Neural cell (in vitro differentiated cells): ENCODE measurements around the gene KIF13A. TPM values are rescaled to one million over a fixed set of nuclear protein-coding genes. Genes with fewer than 3 reads are reported as not detected.
"Not testable (repeated sequence)": the region's sequence is repeated elsewhere in the genome, so short reads cannot be mapped to it uniquely, and the experiment has no call there.

ENCODE experiments used
- H2AFZ ChIP-seq: fragments of 200-600, 300-800 bp; sonication (generic), shearing (Covaris generic); 2 replicates; pipeline ENCODE4 v1.6.0; 2014; ENCODE audit warnings: low read depth, mild to moderate bottlenecking, antibody characterized with exemption, low read length, moderate library complexity
- H3F3A ChIP-seq: fragments of 200-600 bp; shearing (Covaris generic); 2 replicates; pipeline ENCODE4 v1.6.1; 2016; ENCODE audit warnings: mild to moderate bottlenecking, moderate library complexity, mixed read lengths, antibody characterized with exemption, low read length; ENCODE audit not compliant: insufficient read depth, poor library complexity, severe bottlenecking
- H3K27ac ChIP-seq: fragments of 200-600, 300-800 bp; sonication (generic), shearing (Covaris generic); 2 replicates; pipeline ENCODE4 v1.5.1; 2014; ENCODE audit warnings: mild to moderate bottlenecking, low read length, moderate library complexity
- H3K27me3 ChIP-seq: fragments of 300-800, 200-600 bp; sonication (generic), shearing (Covaris generic); 2 replicates; pipeline ENCODE4 v1.6.0; 2014; ENCODE audit warnings: mild to moderate bottlenecking, low read depth, low read length, moderate library complexity; ENCODE audit not compliant: insufficient read depth
- H3K36me3 ChIP-seq: fragments of 300-800, 200-600 bp; sonication (generic), shearing (Covaris generic); 2 replicates; pipeline ENCODE4 v1.5.1; 2014; ENCODE audit warnings: mild to moderate bottlenecking, antibody characterized with exemption, low read length, moderate library complexity; ENCODE audit not compliant: insufficient read depth
- H3K4me2 ChIP-seq: fragments of 300-800, 200-600 bp; sonication (generic), shearing (Covaris generic); 2 replicates; pipeline ENCODE4 v1.6.0; 2014; ENCODE audit warnings: mild to moderate bottlenecking, low read length
- H3K4me3 ChIP-seq: fragments of 300-800, 200-600 bp; sonication (generic), shearing (Covaris generic); 2 replicates; pipeline ENCODE4 v1.5.1; 2014; ENCODE audit warnings: mild to moderate bottlenecking, low read length, moderate library complexity
- H3K79me2 ChIP-seq: fragments of 200-600 bp; shearing (Covaris generic); replicated peaks from 2 replicates; pipeline ENCODE4 v1.6.0; 2014; ENCODE audit warnings: mild to moderate bottlenecking, low read length, moderate library complexity; ENCODE audit not compliant: insufficient read depth
- H3K9ac ChIP-seq: fragments of 300-800, 200-600 bp; sonication (generic), shearing (Covaris generic); 2 replicates; pipeline ENCODE4 v1.6.1; 2016; ENCODE audit warnings: mild to moderate bottlenecking, low read length, mixed read lengths
- H3K9me2 ChIP-seq: fragments of 200-600 bp; shearing (Covaris generic); 2 replicates; pipeline ENCODE4 v1.6.1; 2016; ENCODE audit warnings: mild to moderate bottlenecking, low read length, mixed read lengths; ENCODE audit not compliant: insufficient read depth
- H3K9me3 ChIP-seq: fragments of 200-600, 300-800 bp; sonication (generic), shearing (Covaris generic); 2 replicates; pipeline ENCODE4 v1.6.1; 2016; ENCODE audit warnings: mild to moderate bottlenecking, mixed run types, low read length, moderate library complexity, mixed read lengths
- H4K20me1 ChIP-seq: fragments of 200-600 bp; shearing (Covaris generic); 2 replicates; pipeline ENCODE4 v1.6.1; 2016; ENCODE audit warnings: mild to moderate bottlenecking, mixed run types; ENCODE audit not compliant: insufficient read depth
- CTCF ChIP-seq: fragments of 450-650 bp; IDR thresholded peaks from 2 replicates; pipeline ENCODE4 v1.5.1; 2014; ENCODE audit warnings: antibody characterized with exemption, mild to moderate bottlenecking, moderate library complexity; ENCODE audit not compliant: poor library complexity, severe bottlenecking
- EP300 ChIP-seq: fragments of 450-650 bp; conservative IDR thresholded peaks from 2 replicates; pipeline ENCODE4 v1.6.1; 2014; ENCODE audit warnings: antibody characterized with exemption, mild to moderate bottlenecking, moderate library complexity; ENCODE audit not compliant: poor library complexity, severe bottlenecking
- EZH2 ChIP-seq: fragments of 200-600, 300-800 bp; shearing (Covaris generic), sonication (generic); IDR thresholded peaks from 2 replicates; pipeline ENCODE4 v1.6.1; 2014; ENCODE audit warnings: antibody characterized with exemption, low read length, borderline replicate concordance, mild to moderate bottlenecking; ENCODE audit not compliant: insufficient read depth, poor library complexity, severe bottlenecking
- MXI1 ChIP-seq: fragments of 450-650 bp; conservative IDR thresholded peaks from 2 replicates; pipeline ENCODE4 v1.6.1; 2014; ENCODE audit warnings: antibody characterized with exemption, mild to moderate bottlenecking; ENCODE audit not compliant: poor library complexity, severe bottlenecking
- POLR2AphosphoS5 ChIP-seq: IDR thresholded peaks from 2 replicates; pipeline ENCODE4 v1.6.1; 2012
- RAD21 ChIP-seq: fragments of 450-650 bp; conservative IDR thresholded peaks from 2 replicates; pipeline ENCODE4 v1.6.1; 2014; ENCODE audit warnings: antibody characterized with exemption, mild to moderate bottlenecking, moderate library complexity
- REST ChIP-seq: IDR thresholded peaks from 2 replicates; pipeline ENCODE4 v1.6.1; 2012; ENCODE audit warnings: borderline replicate concordance
- SMC3 ChIP-seq: fragments of 450-650 bp; conservative IDR thresholded peaks from 2 replicates; pipeline ENCODE4 v1.6.1; 2014; ENCODE audit warnings: antibody characterized with exemption, mild to moderate bottlenecking, moderate library complexity; ENCODE audit not compliant: poor library complexity
- TAF1 ChIP-seq: IDR thresholded peaks from 2 replicates; pipeline ENCODE4 v1.6.1; 2012; ENCODE audit warnings: low read depth
- polyA plus RNA-seq: library from polyadenylated mRNA; depleted of rRNA; stranded (reverse); fragments of >200 nt; gene quantifications from 2 replicates; pipeline ENCODE4 v1.2.3, GENCODE V29; 2014

Gene KIF13A
- polyA plus RNA-seq, 1 donor from 2014 or later, result 9.4 TPM

GRCh38 chr6:17859846-17860245 is 127.6 kb downstream of the KIF13A start:
- Histone ChIP-seq H2AFZ (no peak overlapping the region), H3K79me2 (no peaks in the 10 kb centered on the region), H3K9me3 (no peaks in the 10 kb centered on the region), H3K27ac (no peak overlapping the region), H3K27me3 (no peaks in the 10 kb centered on the region), H3K4me3 (no peak overlapping the region), H3K9me2 (no peaks in the 10 kb centered on the region), H3K4me2 (no peak overlapping the region), H4K20me1 (no peaks in the 10 kb centered on the region), H3F3A (no peaks in the 10 kb centered on the region), H3K36me3 (no peaks in the 10 kb centered on the region), H3K9ac (no peak overlapping the region)
- TF ChIP-seq POLR2AphosphoS5, result peak; percentile 86
- no peak for TF ChIP-seq CTCF
- no peak for TF ChIP-seq MXI1
- no peak for TF ChIP-seq SMC3

GRCh38 chr6:17858584-17858983 is 128.9 kb downstream of the KIF13A start:
- H3K27ac ChIP-seq, result no peak overlapping the region
- no peaks in the 10 kb centered on the region for H3K9me2 ChIP-seq
- H3F3A ChIP-seq, result no peaks in the 10 kb centered on the region
- no peak overlapping the region for H3K4me3 ChIP-seq
- no peaks in the 10 kb centered on the region for H3K27me3 ChIP-seq
- H3K4me2 ChIP-seq, result no peak overlapping the region
- no peak overlapping the region for H2AFZ ChIP-seq
- no peaks in the 10 kb centered on the region for H4K20me1 ChIP-seq
- no peaks in the 10 kb centered on the region for H3K36me3 ChIP-seq
- H3K9me3 ChIP-seq, result no peaks in the 10 kb centered on the region
- no peak for TF ChIP-seq POLR2AphosphoS5
- TF ChIP-seq REST, result no peak
- no peak for TF ChIP-seq MXI1
- no peak for TF ChIP-seq TAF1
- no peak for TF ChIP-seq CTCF
- no peak for TF ChIP-seq EP300
- TF ChIP-seq SMC3, result no peak
- TF ChIP-seq RAD21, result no peak
- no peak for TF ChIP-seq EZH2
- no peaks in the 10 kb centered on the region for H3K79me2 ChIP-seq
- H3K9ac ChIP-seq, result no peak overlapping the region

- not testable (repeated sequence) for H3F3A ChIP-seq, H3K27me3 ChIP-seq
Measured at GRCh38 chr6:17857188-17857587, 130.2 kb downstream of the KIF13A start.

More at GRCh38 chr6:17857188-17857587, 130.2 kb downstream of the KIF13A start:
- H3K4me3 ChIP-seq, H3K4me2 ChIP-seq, H3K36me3 ChIP-seq, H3K9me3 ChIP-seq, H3K9me2 ChIP-seq, H3K9ac ChIP-seq, H3K27ac ChIP-seq, H4K20me1 ChIP-seq, H3K79me2 ChIP-seq, H2AFZ ChIP-seq: not testable (repeated sequence)
